HEK293T (cell line): ENCODE measurements around the gene ADORA2B.

Source experiments
- ARNT ChIP-seq: fragments of 450-650 bp; IDR thresholded peaks from 2 replicates; pipeline ENCODE4 v1.6.1; 2017; ENCODE audit warnings: mild to moderate bottlenecking
- BHLHE40 ChIP-seq: fragments of 450-650 bp; IDR thresholded peaks from 2 replicates; pipeline ENCODE4 v1.6.1; 2016; ENCODE audit warnings: mild to moderate bottlenecking, moderate library complexity, borderline replicate concordance
- FOXA1 ChIP-seq: fragments of 450-650 bp; IDR thresholded peaks from 2 replicates; pipeline ENCODE4 v1.6.1; 2016; ENCODE audit warnings: mild to moderate bottlenecking
- FOXK2 ChIP-seq: fragments of 450-650 bp; IDR thresholded peaks from 2 replicates; pipeline ENCODE4 v1.6.1; 2016; ENCODE audit warnings: mild to moderate bottlenecking
- HDGF ChIP-seq: fragments of 450-650 bp; IDR thresholded peaks from 2 replicates; pipeline ENCODE4 v1.6.1; 2017; ENCODE audit warnings: antibody characterized with exemption, borderline replicate concordance
- SP1 ChIP-seq: fragments of 450-650 bp; IDR thresholded peaks from 2 replicates; pipeline ENCODE4 v1.6.1; 2017
- TARDBP ChIP-seq: fragments of 450-650 bp; IDR thresholded peaks from 2 replicates; pipeline ENCODE4 v1.6.1; 2016
- TF ChIP-seq, protein P1 (sequence below): fragments of 450-650 bp; IDR thresholded peaks from 2 replicates; pipeline ENCODE4 v1.6.1; 2016

DNA sequence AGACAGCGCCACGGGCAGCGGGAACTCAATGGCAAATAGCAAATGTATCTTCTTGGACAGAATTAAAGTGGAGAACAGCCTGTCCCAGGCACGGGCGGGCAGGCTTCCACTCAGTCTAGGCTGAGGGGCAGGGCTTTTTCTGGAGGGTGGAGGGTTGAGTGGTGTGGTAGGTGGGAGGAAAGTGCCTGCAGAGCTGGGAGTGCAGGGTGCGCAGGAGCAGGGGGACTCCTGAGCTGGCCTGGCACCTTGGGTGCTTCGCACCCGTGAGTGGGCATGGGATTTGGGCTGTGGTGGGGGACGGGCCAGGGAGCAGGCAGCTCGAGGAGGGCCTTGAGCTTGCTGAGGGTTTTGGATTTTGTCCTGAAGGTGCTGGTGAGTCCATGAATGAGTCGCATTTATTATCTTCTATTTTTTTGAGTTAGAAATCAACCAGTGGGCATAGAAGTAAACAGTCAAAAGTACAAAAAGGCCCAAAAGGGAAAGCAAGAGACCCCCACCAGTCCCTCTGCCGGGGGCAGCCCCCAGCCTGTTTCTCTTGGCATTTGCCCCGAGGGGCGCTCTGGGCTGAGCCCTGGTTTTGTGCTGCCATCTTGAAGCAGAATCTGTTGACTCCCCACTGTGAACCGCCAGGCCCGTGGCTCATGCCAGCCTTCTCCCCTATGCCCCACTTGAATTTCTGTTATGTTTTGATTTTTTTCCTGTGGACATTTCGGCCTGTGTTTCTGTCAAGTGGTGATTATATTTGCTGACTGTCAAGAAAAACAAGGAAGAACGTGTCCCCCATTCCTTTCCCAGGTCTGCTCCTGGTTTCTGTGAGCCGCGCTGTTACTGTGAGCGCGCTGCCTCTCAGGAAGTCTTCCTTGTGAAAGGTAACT lies 8.2 kb downstream of the ADORA2B start:
- no peak for TF ChIP-seq ARNT
- TF ChIP-seq TARDBP: no peak
- TF ChIP-seq SP1: no peak
- TF ChIP-seq, protein P1, sequence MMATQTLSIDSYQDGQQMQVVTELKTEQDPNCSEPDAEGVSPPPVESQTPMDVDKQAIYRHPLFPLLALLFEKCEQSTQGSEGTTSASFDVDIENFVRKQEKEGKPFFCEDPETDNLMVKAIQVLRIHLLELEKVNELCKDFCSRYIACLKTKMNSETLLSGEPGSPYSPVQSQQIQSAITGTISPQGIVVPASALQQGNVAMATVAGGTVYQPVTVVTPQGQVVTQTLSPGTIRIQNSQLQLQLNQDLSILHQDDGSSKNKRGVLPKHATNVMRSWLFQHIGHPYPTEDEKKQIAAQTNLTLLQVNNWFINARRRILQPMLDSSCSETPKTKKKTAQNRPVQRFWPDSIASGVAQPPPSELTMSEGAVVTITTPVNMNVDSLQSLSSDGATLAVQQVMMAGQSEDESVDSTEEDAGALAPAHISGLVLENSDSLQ: no peak
- no peak for TF ChIP-seq FOXA1
- TF ChIP-seq BHLHE40: no peak
- no peak for TF ChIP-seq FOXK2
- TF ChIP-seq HDGF: no peak
